H1 (cell line): Measurements from ENCODE around the gene GOLGA6L9.
"Not testable (repeated sequence)": the region's sequence is repeated elsewhere in the genome, so short reads cannot be mapped to it uniquely, and the experiment has no call there.

Source experiments
- CHD1 ChIP-seq: IDR thresholded peaks from 2 replicates; pipeline ENCODE4 v1.6.1; 2012; ENCODE audit warnings: low read depth, low read length, improper control_type of control experiment
- CHD2 ChIP-seq: IDR thresholded peaks from 2 replicates; pipeline ENCODE4 v1.6.1; 2012; ENCODE audit warnings: low read length, improper control_type of control experiment
- CREB1 ChIP-seq: IDR thresholded peaks from 2 replicates; pipeline ENCODE4 v1.6.1; 2012; ENCODE audit warnings: inconsistent platforms
- CTCF ChIP-seq, 3 experiments: IDR thresholded peaks; 1 replicate in 2 of 3; 2 replicates in 1 of 3; pipeline versions ENCODE4 v1.5.1 to v1.6.1; 2011; ENCODE audit warnings: low read length in 3 of 3, mild to moderate bottlenecking in 3 of 3, inconsistent platforms in 2 of 3, low read depth in 1 of 3, moderate library complexity in 1 of 3; ENCODE audit not compliant: insufficient read depth in 1 of 3; ENCODE audit errors: control extremely low read depth in 1 of 3
- EZH2 ChIP-seq: fragments of 200-600 bp; sonication (generic); IDR thresholded peaks from 2 replicates; pipeline ENCODE4 v1.7.1; 2012; ENCODE audit warnings: low read depth, mild to moderate bottlenecking, moderate library complexity, low read length, inconsistent platforms; ENCODE audit not compliant: severe bottlenecking
- PHF8 ChIP-seq: fragments of 200-600 bp; sonication (generic); conservative IDR thresholded peaks from 2 replicates; pipeline ENCODE4 v1.7.1; 2012; ENCODE audit warnings: low read depth, mild to moderate bottlenecking, inconsistent platforms, low read length, moderate library complexity
- SP1 ChIP-seq: IDR thresholded peaks from 2 replicates; pipeline ENCODE4 v1.6.1; 2011; ENCODE audit warnings: low read depth, low read length
- SUZ12 ChIP-seq: fragments of 200-600 bp; sonication (generic); IDR thresholded peaks from 2 replicates; pipeline ENCODE4 v1.6.1; 2012; ENCODE audit warnings: mild to moderate bottlenecking, inconsistent platforms, low read length, moderate library complexity, mixed read lengths
- TCF12 ChIP-seq: IDR thresholded peaks from 2 replicates; pipeline ENCODE4 v1.6.1; 2011; ENCODE audit warnings: low read depth, mild to moderate bottlenecking, low read length

GRCh38 chr15:82468205-82468604 lies 38.6 kb downstream of the GOLGA6L9 start:
- not testable (repeated sequence) for TF ChIP-seq EZH2; CTCF (IDR thresholded peaks at IDR 0.05; ENCODE audit: control extremely low read depth in 1 of 3, insufficient read depth in 1 of 3, low read depth in 1 of 3, low read length in 3 of 3); SUZ12; CHD2; CHD1; PHF8; CREB1; SP1; TCF12
